ENCODE measurements around the gene FXN.

GRCh38 chr9:68998385-68998784 is 37.2 kb upstream of the FXN start:
- TF ChIP-seq CTCF (IDR thresholded peaks at IDR 0.05): no peak
- no peak for TF ChIP-seq EZH2phosphoT487 (IDR thresholded peaks at IDR 0.05)
- TF ChIP-seq EZH2 (IDR thresholded peaks at IDR 0.05): no peak

Measured in neural progenitor cell (in vitro differentiated cells).